Activated T-cell treated with anti-CD3 and anti-CD28 coated beads, Interleukin-2, amount 50 U/mL, for 1 hour (primary cell): Measurements from ENCODE around the gene PCDHGC3.
"Not testable (repeated sequence)": the region's sequence is repeated elsewhere in the genome, so short reads cannot be mapped to it uniquely, and the experiment has no call there.

Source experiments
- DNase-seq: peaks from one replicate; pipeline ENCODE4 v3.0.0-alpha.2; 2020

PCDHGC3 gene

DNA sequence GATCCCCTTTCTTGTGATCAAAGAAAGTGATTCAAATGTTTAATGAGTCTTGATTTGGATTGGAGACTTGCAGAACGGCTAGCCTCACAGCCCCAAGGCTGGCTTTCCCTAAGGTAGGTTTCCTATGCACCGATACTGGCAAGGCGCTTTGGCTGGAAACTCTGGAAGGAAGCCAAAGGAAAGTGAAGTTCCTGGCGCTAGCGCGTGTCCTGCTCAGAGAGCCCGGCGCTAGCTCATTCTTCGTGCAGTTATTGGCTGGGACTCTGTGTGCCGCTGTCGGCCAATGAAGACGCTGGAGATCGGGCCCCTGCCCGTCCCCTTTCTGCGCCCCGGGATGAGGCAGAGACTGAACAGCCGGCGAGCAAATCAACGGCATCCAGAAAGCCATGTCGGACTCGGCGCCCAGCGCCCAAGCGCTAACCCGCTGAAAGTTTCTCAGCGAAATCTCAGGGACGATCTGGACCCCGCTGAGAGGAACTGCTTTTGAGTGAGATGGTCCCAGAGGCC is at the start of gene PCDHGC3:
Gene PCDHGC3, plus strand, starts transcription at position 342 of the 507 bp plus-strand sequence. Its CDS starts 151 bp downstream, at position 493.
- DNase-seq, result peak; percentile 35

DNA sequence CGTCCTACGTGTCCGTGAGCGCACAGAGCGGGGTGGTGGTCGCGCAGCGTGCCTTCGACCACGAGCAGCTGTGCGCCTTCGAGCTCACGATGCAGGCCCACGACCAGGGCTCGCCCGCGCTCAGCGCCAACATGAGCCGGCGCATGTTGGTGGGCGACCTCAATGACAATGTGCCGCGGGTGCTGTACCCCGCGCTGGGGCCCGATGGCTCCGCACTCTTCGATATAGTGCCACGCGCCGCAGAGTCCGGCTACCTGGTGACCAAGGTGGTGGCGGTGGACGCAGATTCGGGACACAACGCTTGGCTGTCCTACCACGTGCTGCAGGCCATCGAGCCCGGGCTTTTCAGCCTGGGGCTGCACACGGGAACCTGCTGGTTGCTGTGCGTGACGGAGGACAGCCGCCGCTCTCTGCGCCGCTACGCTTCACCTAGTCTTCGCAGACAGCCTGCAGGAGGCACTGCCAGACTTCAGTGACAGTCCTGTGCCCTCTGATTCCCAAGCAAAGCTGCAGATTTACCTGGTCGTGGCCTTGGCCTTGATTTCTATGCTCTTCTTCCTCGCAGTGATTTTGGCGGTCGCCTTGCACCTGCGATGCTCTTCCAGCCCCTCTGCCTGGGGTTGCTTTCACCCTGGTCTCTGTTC is 47.9 kb upstream of the PCDHGC3 start:
- no peak for DNase-seq

- no peak for DNase-seq
Measured at GRCh38 chr5:141430332-141431113, 45.2 kb upstream of the PCDHGC3 start, which contains the start of gene PCDHGA12. TSS of gene PCDHGA12 (plus strand) at chr5:141430507. CDS start at chr5:141430760, 253 bp downstream.

DNA sequence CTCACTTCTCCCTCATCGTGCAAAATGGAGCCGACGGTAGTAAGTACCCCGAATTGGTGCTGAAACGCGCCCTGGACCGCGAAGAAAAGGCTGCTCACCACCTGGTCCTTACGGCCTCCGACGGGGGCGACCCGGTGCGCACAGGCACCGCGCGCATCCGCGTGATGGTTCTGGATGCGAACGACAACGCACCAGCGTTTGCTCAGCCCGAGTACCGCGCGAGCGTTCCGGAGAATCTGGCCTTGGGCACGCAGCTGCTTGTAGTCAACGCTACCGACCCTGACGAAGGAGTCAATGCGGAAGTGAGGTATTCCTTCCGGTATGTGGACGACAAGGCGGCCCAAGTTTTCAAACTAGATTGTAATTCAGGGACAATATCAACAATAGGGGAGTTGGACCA is 44.5 kb upstream of the PCDHGC3 start:
- DNase-seq, result no peak

DNA sequence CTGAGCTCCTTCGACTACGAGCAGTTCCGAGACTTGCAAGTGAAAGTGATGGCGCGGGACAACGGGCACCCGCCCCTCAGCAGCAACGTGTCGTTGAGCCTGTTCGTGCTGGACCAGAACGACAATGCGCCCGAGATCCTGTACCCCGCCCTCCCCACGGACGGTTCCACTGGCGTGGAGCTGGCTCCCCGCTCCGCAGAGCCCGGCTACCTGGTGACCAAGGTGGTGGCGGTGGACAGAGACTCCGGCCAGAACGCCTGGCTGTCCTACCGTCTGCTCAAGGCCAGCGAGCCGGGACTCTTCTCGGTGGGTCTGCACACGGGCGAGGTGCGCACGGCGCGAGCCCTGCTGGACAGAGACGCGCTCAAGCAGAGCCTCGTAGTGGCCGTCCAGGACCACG is 43.5 kb upstream of the PCDHGC3 start:
- not testable (repeated sequence) for DNase-seq

DNA sequence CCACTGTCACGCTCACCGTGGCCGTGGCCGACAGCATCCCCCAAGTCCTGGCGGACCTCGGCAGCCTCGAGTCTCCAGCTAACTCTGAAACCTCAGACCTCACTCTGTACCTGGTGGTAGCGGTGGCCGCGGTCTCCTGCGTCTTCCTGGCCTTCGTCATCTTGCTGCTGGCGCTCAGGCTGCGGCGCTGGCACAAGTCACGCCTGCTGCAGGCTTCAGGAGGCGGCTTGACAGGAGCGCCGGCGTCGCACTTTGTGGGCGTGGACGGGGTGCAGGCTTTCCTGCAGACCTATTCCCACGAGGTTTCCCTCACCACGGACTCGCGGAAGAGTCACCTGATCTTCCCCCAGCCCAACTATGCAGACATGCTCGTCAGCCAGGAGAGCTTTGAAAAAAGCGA is 43.0 kb upstream of the PCDHGC3 start:
- DNase-seq, result not testable (repeated sequence)

- no peak for DNase-seq
Measured at GRCh38 chr5:141434006-141434405, 41.8 kb upstream of the PCDHGC3 start.

GRCh38 chr5:141437221-141437620 is 38.5 kb upstream of the PCDHGC3 start:
- DNase-seq, result no peak

GRCh38 chr5:141439411-141440141 is 36.2 kb upstream of the PCDHGC3 start:
- no peak for DNase-seq

DNA sequence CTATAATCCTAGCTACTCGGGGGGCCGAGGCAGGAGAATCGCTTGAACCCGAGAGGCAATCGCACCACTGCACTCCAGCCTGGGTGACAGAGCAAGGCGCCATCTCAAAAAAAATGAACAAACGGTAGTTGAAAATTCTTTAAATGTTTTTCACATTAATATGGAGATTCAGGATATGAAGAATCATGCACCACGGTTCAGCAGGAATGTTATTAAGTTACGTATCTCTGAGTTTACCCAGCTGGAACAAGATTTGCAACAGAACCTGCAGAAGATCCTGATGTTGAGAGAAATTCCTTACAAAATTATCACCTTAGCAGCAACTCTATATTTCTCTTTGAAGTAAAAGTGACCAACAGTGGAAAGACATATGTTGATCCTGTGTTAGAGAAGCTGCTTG is 35.4 kb upstream of the PCDHGC3 start:
- DNase-seq, result no peak

DNA sequence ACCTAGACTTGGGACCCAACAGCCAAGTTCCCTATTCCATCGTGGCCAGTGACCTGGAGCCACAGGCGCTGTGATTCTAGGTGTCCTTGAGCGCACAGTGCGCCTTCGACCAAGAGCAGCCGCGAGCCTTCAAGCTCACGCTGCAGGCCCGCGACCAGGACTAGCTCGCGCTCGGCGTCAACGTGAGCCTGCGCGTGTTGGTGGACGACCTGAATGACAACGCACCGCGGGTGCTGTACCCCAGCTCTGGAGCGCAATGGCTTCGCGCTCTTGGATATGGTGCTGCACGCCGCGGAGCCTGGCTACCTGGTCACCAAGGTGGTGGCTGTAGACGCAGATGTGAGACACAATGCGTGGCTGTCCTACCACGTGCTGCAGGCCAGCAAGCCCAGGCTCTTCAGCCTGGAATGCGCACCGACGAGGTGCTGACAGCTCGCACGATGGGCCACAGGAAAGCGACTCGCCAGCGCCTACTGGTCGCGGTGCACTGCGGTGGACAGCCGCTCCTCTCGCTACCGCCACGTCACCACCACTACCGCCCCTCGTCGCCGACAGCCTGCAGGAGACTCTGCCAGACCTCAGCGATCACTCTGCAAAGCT is 34.1 kb upstream of the PCDHGC3 start:
- DNase-seq, result no peak

DNA sequence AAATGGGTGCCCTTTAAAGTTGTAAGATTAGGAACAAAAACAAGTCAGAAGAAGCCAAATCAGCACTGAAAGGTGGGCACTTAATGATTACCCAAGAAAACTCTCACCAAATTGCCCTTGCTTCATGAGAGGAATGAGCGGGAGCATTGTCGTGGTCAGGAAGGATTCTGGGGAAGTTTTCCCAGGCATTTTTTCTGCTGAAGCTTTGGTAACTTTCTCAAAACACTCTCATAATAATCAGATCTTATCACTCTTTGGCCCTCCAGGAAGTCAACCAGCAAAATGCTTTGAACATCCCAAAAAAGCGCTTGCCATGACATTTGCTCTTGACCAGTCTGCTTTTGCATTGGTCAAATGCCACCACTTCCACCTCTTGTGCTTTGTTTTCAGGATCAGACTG is 10.4 kb upstream of the PCDHGC3 start:
- DNase-seq, result no peak

GRCh38 chr5:141476132-141476911 is 556 bp downstream of the PCDHGC3 start:
- no peak for DNase-seq

DNA sequence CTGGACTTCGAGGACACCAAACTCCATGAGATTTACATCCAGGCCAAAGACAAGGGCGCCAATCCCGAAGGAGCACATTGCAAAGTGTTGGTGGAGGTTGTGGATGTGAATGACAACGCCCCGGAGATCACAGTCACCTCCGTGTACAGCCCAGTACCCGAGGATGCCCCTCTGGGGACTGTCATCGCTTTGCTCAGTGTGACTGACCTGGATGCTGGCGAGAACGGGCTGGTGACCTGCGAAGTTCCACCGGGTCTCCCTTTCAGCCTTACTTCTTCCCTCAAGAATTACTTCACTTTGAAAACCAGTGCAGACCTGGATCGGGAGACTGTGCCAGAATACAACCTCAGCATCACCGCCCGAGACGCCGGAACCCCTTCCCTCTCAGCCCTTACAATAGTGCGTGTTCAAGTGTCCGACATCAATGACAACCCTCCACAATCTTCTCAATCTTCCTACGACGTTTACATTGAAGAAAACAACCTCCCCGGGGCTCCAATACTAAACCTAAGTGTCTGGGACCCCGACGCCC is 1.3 kb downstream of the PCDHGC3 start:
- DNase-seq, result no peak

DNA sequence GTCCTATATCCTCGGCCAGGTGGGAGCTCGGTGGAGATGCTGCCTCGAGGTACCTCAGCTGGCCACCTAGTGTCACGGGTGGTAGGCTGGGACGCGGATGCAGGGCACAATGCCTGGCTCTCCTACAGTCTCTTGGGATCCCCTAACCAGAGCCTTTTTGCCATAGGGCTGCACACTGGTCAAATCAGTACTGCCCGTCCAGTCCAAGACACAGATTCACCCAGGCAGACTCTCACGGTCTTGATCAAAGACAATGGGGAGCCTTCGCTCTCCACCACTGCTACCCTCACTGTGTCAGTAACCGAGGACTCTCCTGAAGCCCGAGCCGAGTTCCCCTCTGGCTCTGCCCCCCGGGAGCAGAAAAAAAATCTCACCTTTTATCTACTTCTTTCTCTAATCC is 2.0 kb downstream of the PCDHGC3 start:
- no peak for DNase-seq

- DNase-seq, result no peak
Measured at GRCh38 chr5:141478321-141478945, 2.7 kb downstream of the PCDHGC3 start.

DNA sequence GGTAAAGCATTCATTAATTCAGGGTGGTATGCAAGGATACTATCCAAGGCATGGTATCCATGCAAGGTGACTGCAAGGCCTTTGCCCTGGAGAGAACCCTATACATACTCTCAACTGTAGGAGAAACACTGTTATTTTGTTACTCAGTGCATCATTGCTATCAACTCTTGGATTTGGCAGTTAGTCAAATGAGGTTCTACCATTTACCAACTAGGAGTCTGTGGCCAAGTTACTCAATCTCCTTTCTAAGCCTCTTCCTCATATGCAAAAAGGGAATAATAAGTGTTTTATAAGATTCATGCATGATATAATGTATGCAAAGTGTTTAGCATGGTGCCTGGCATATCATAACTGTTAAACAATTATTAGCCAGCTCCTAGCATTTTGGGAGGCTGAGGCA is 4.0 kb downstream of the PCDHGC3 start:
- DNase-seq, result no peak

- DNase-seq, result no peak
Measured at GRCh38 chr5:141483902-141484301, 8.1 kb downstream of the PCDHGC3 start.

DNA sequence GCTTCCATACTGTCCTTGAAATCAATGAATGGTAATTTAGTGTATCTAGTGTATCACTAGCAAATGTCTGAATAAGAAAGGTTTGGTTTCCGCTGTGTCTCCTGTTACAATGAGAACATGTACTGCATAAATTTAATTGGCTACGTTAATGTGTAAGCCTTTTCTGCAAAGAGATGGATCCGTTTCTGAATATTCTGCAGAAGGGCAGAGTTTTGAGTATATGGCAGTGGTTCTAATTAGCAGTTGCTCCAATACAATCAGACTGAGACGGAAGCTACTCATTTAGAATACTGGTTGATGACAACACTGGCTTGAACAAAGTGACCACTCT is 8.5 kb downstream of the PCDHGC3 start:
- no peak for DNase-seq

DNA sequence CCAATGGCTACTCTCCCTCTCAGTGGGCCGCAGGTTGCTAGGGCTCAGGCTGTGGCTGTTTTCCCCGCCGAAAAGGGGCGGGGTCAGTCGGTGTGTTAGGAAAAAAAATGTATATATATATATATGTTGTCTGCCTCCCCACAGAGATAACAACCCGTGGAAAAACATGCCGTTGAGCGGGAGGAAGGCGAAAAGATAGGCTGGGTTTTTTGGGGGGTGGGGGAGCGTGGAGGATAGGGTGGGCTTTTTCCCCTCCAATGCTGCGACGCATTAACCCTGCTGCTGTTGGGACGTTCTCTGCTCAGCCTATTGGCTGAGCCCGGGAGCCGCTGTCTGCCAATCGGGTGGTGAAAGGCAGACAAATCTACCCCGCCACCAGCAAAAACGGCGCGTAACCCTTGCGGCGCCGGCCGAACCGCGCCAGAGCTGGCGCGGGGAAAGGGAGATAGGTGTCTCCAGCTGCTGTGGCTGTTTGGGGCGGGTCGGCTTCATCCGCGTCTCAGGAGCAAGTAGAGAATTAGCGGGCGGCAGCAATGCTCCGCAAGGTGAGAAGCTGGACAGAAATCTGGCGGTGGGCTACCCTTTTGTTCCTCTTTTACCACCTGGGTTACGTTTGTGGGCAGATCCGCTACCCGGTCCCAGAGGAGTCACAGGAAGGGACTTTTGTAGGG is 9.0 kb downstream of the PCDHGC3 start, which contains the start of gene PCDHGC4:
Gene PCDHGC4, plus strand, starts transcription at position 390 of the 671 bp plus-strand sequence. Its CDS starts 144 bp downstream, at position 534.
- no peak for DNase-seq
